Trophoblast cell (in vitro differentiated cells and primary cell): ENCODE results near the gene WWP2.
"Not testable (repeated sequence)": the region's sequence is repeated elsewhere in the genome, so short reads cannot be mapped to it uniquely, and the experiment has no call there.

Experiments
- DNase-seq, 2 donors: peaks; one replicate each; pipeline ENCODE4 v3.0.0-alpha.2; 2016
- H2AFZ ChIP-seq: 2 replicates; pipeline ENCODE4 v1.6.1; 2013; ENCODE audit warnings: low read length, moderate library complexity, mild to moderate bottlenecking; ENCODE audit not compliant: insufficient read depth, poor library complexity
- H2AK5ac ChIP-seq: 2 replicates; pipeline ENCODE4 v1.6.1; 2013; ENCODE audit warnings: mild to moderate bottlenecking, low read length
- H2BK120ac ChIP-seq: 2 replicates; pipeline ENCODE4 v1.6.1; 2013; ENCODE audit warnings: low read length, mild to moderate bottlenecking, moderate library complexity; ENCODE audit not compliant: insufficient read depth, poor library complexity
- H2BK12ac ChIP-seq: 2 replicates; pipeline ENCODE4 v1.6.1; 2013; ENCODE audit warnings: mild to moderate bottlenecking, low read length, moderate library complexity
- H2BK5ac ChIP-seq: 2 replicates; pipeline ENCODE4 v1.6.1; 2013; ENCODE audit warnings: low read length, low read depth, moderate library complexity, mild to moderate bottlenecking; ENCODE audit not compliant: poor library complexity
- H3K14ac ChIP-seq: 2 replicates; pipeline ENCODE4 v1.6.1; 2013; ENCODE audit warnings: mild to moderate bottlenecking, low read length
- H3K18ac ChIP-seq: 2 replicates; pipeline ENCODE4 v1.6.1; 2013; ENCODE audit warnings: mild to moderate bottlenecking, low read length
- H3K23ac ChIP-seq: 2 replicates; pipeline ENCODE4 v1.6.1; 2013; ENCODE audit warnings: low read length
- H3K27ac ChIP-seq: 2 replicates; pipeline ENCODE4 v1.5.1; 2013; ENCODE audit warnings: low read depth, mild to moderate bottlenecking, inconsistent platforms, low read length, moderate library complexity
- H3K27me3 ChIP-seq: 2 replicates; pipeline ENCODE4 v1.6.1; 2013; ENCODE audit warnings: inconsistent platforms, mild to moderate bottlenecking, low read length, moderate library complexity; ENCODE audit not compliant: insufficient read depth
- H3K36me3 ChIP-seq, 2 experiments: 1 replicate in 1 of 2; 2 replicates in 1 of 2; pipeline ENCODE4 v1.6.1; 2013; ENCODE audit warnings: low read length in 2 of 2, mild to moderate bottlenecking in 2 of 2, moderate library complexity in 1 of 2; ENCODE audit not compliant: insufficient read depth in 2 of 2, control insufficient read depth in 1 of 2
- H3K4ac ChIP-seq: 2 replicates; pipeline ENCODE4 v1.6.1; 2013; ENCODE audit warnings: low read depth, mild to moderate bottlenecking, low read length, moderate library complexity
- H3K4me1 ChIP-seq, 2 experiments: 1 replicate in 1 of 2; 2 replicates in 1 of 2; pipeline ENCODE4 v1.6.1; 2013; ENCODE audit warnings: low read length in 2 of 2, mild to moderate bottlenecking in 2 of 2, moderate library complexity in 1 of 2; ENCODE audit not compliant: insufficient read depth in 2 of 2, control insufficient read depth in 1 of 2
- H3K4me2 ChIP-seq: 2 replicates; pipeline ENCODE4 v1.6.1; 2013; ENCODE audit warnings: inconsistent platforms, mild to moderate bottlenecking, low read length, moderate library complexity
- H3K4me3 ChIP-seq: 2 replicates; pipeline ENCODE4 v1.5.1; 2013; ENCODE audit warnings: mild to moderate bottlenecking, low read depth, low read length, inconsistent platforms
- H3K79me1 ChIP-seq: one replicate; pipeline ENCODE4 v1.6.1; 2013; ENCODE audit warnings: low read length
- H3K79me2 ChIP-seq: 2 replicates; pipeline ENCODE4 v1.6.1; 2013; ENCODE audit warnings: low read length, mild to moderate bottlenecking; ENCODE audit not compliant: control insufficient read depth, insufficient read depth, poor library complexity
- H3K9ac ChIP-seq: 2 replicates; pipeline ENCODE4 v1.6.1; 2013; ENCODE audit warnings: mild to moderate bottlenecking, low read length
- H3K9me3 ChIP-seq: 2 replicates; pipeline ENCODE4 v1.6.1; 2013; ENCODE audit warnings: low read depth, mild to moderate bottlenecking, control low read depth, inconsistent platforms, low read length; ENCODE audit not compliant: insufficient read depth
- H4K12ac ChIP-seq: 2 replicates; pipeline ENCODE4 v1.6.1; 2013; ENCODE audit warnings: low read depth, mild to moderate bottlenecking, low read length, moderate library complexity
- H4K8ac ChIP-seq: 2 replicates; pipeline ENCODE4 v1.6.1; 2013; ENCODE audit warnings: low read depth, mild to moderate bottlenecking, low read length, moderate library complexity
- H4K91ac ChIP-seq: one replicate; pipeline ENCODE4 v1.6.1; 2013; ENCODE audit warnings: low read depth, mild to moderate bottlenecking, low read length, moderate library complexity
- WGBS: extraction: QIAGEN DNeasy Blood & Tissue Kit; methylation state at CpG from one replicate; pipeline ENCODE4 v1.1.7; 2013; ENCODE audit warnings: missing lambda C conversion rate; ENCODE audit not compliant: insufficient read length, insufficient coverage; ENCODE audit errors: extremely low coverage; 5-methylcytosine and 5-hydroxymethylcytosine counted together

The WWP2 gene

GRCh38 chr16:69731280-69731679 lies 30.9 kb upstream of the WWP2 start:
- H3K79me2 ChIP-seq, H3K79me1 ChIP-seq: not testable (repeated sequence)
- no CpG with 5 or more reads among the region's 5 CpGs for WGBS

DNA sequence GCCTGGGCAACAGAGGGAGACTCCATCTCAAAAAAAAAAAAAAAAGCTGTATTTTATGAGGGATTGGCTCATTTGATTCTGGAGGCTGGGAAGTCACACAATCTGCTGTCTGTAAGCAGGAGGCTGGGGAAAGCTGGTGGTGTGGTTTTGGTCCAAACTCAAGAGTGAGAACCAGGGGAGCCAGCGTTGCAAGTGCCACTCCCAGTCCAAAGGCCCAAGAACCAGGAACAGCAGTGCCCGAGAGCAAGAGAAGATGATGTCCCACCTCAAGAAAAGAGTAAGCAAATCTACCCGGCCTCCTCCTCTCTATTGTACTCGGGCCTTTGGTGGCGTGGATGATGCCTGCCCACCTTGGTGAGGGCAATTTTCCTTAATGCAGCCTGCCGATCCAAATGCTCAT lies 30.0 kb upstream of the WWP2 start:
- Histone ChIP-seq H3K14ac (no peak overlapping the region), H3K4me2 (no peak overlapping the region), H3K79me2 (no peaks in the 10 kb centered on the region), H2BK120ac (no peak overlapping the region), H2BK5ac (no peak overlapping the region), H3K9me3 (no peaks in the 10 kb centered on the region), H3K27ac (no peak overlapping the region), H4K91ac (no peak overlapping the region), H2AFZ (no peak overlapping the region), H3K18ac (no peak overlapping the region), H3K23ac (no peak overlapping the region), H4K8ac (no peak overlapping the region), H3K27me3 (no peaks in the 10 kb centered on the region), H3K4me1 (peaks cover 2% of the 10 kb centered on the region in 2 experiments), H3K4ac (no peak overlapping the region), H2BK12ac (no peak overlapping the region), H3K4me3 (no peak overlapping the region), H2AK5ac (no peak overlapping the region), H4K12ac (no peak overlapping the region), H3K79me1 (peaks cover 5% of the 10 kb centered on the region), H3K9ac (no peak overlapping the region), H3K36me3 (no peaks in the 10 kb centered on the region)
- DNase-seq, result no peak
- WGBS, result no CpG with 5 or more reads among the region's 6 CpGs

More at GRCh38 chr16:69731280-69731679, 30.9 kb upstream of the WWP2 start:
- not testable (repeated sequence) for H2AFZ ChIP-seq, H3K23ac ChIP-seq, H2BK12ac ChIP-seq, H3K4me1 ChIP-seq, H3K4me2 ChIP-seq, H3K36me3 ChIP-seq, H3K4me3 ChIP-seq, H4K12ac ChIP-seq, H3K27ac ChIP-seq, DNase-seq, H3K9ac ChIP-seq, H2BK120ac ChIP-seq, H2BK5ac ChIP-seq, H4K91ac ChIP-seq, H2AK5ac ChIP-seq, H3K18ac ChIP-seq, H4K8ac ChIP-seq, H3K14ac ChIP-seq, H3K9me3 ChIP-seq, H3K27me3 ChIP-seq, H3K4ac ChIP-seq

DNA sequence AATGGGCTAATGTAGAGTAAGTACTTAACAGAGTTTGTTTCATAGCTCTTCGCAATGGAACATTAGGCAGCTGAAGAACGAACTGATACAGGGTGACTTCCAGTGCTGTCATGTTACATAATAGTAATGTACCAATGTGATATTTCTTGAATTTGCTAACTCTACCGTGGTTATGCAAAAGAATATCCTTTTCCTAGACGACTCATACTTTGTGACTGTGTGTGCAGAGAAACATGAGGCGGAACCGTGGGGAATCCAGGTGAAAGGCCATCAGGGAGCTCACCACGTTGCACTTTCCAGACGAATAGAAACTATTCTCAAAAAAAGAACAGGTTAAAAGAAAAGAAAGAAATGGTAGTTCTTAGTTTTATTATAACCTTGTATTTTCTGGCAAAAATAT lies 20.6 kb upstream of the WWP2 start:
- no peaks in the 10 kb centered on the region for H3K9me3 ChIP-seq
- H2BK5ac ChIP-seq, result no peak overlapping the region
- H2BK12ac ChIP-seq, result no peak overlapping the region
- peak in 1 of 2 donors; percentile 56 for DNase-seq
- no peak overlapping the region for H4K12ac ChIP-seq
- H2AK5ac ChIP-seq, result no peak overlapping the region
- no peak overlapping the region for H3K23ac ChIP-seq
- H2BK120ac ChIP-seq, result no peak overlapping the region
- no peak overlapping the region for H3K27ac ChIP-seq
- H3K79me2 ChIP-seq, result no peaks in the 10 kb centered on the region
- H3K79me1 ChIP-seq, result no peaks in the 10 kb centered on the region
- H2AFZ ChIP-seq, result no peak overlapping the region
- WGBS, result no CpG with 5 or more reads among the region's 8 CpGs
- H3K4ac ChIP-seq, result no peak overlapping the region
- no peak overlapping the region for H3K9ac ChIP-seq
- H3K14ac ChIP-seq, result no peak overlapping the region
- H3K4me3 ChIP-seq, result no peak overlapping the region
- H3K36me3 ChIP-seq, result peaks cover 48 to 57% of the 10 kb centered on the region in 2 experiments
- no peak overlapping the region for H3K18ac ChIP-seq
- H3K27me3 ChIP-seq, result no peaks in the 10 kb centered on the region
- H3K4me1 ChIP-seq, result no peaks in the 10 kb centered on the region
- H4K8ac ChIP-seq, result no peak overlapping the region
- H4K91ac ChIP-seq, result no peak overlapping the region
- no peak overlapping the region for H3K4me2 ChIP-seq

DNA sequence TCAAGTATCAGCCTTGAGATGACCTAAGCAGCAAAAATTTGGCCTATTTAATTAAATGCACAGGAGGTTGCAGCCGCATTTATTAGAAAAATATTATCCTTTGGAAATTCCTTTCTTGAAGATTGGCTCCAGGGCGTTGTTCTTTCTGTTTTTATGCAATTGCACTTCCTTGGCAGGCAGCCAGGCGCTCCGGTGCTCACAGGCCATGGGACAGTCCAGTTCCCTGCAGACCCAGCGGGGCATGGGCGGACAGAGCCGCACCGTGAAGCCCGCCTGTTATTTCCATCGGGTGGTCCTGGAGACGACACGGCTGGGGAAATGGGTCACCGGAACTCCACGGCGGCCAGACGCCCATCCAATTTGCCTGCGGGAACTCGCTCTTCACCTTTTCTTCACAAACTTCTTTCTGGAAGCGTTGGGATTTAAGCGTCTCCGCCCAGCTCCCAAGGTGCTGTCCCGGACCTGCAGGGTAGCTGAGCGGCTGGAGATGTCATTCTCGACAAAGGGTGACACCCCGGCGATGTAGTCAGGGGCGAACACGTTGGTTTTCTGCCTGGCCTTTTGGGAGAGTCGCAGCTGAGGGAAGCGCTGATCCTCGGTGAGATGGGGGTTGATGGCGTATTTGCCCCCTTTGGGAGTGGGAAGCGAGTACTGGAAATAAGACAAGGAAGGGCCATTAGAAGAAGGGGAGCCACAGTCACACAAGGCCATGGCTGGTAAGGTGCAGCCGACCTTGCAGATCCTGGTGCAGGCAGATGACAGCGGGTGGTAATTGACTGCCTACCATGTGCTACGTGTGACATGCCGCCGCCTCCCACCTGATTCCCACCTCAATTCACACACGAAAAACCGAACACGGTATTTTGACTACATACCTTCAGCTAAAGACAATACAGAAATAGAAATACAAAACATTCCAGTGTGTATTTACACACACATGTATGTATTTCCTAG lies 19.9 kb upstream of the WWP2 start:
- H3K36me3 ChIP-seq, result peaks cover 50 to 59% of the 10 kb centered on the region in 2 experiments
- H3K4ac ChIP-seq, result no peak overlapping the region
- no peak overlapping the region for H4K8ac ChIP-seq
- H2BK120ac ChIP-seq, result no peak overlapping the region
- H3K9ac ChIP-seq, result no peak overlapping the region
- no peak overlapping the region for H3K18ac ChIP-seq
- H3K9me3 ChIP-seq, result no peaks in the 10 kb centered on the region
- H4K91ac ChIP-seq, result no peak overlapping the region
- no peak overlapping the region for H3K27ac ChIP-seq
- H2AFZ ChIP-seq, result no peak overlapping the region
- no peak overlapping the region for H3K23ac ChIP-seq
- peak; percentile 61 to 72 for DNase-seq
- no peak overlapping the region for H3K4me2 ChIP-seq
- no peak overlapping the region for H3K14ac ChIP-seq
- 100% methylated on average over 3 of the region's 41 CpGs for WGBS
- H3K79me2 ChIP-seq, result no peaks in the 10 kb centered on the region
- no peaks in the 10 kb centered on the region for H3K4me1 ChIP-seq
- H3K27me3 ChIP-seq, result no peaks in the 10 kb centered on the region
- no peak overlapping the region for H4K12ac ChIP-seq
- H2BK5ac ChIP-seq, result no peak overlapping the region
- H3K79me1 ChIP-seq, result no peaks in the 10 kb centered on the region
- peak overlapping the region; percentile 50 for H3K4me3 ChIP-seq
- no peak overlapping the region for H2AK5ac ChIP-seq
- no peak overlapping the region for H2BK12ac ChIP-seq
